Testis (tissue), 2 donors: Measurements from ENCODE around the gene DDRGK1.

ENCODE experiments used
- POLR2A ChIP-seq: fragments of 450-650 bp; IDR thresholded peaks from one replicate; pipeline ENCODE4 v1.6.1; 2017; ENCODE audit warnings: antibody characterized with exemption, mild to moderate bottlenecking, moderate library complexity
- TF ChIP-seq, protein P1 (sequence below), 3 experiments: fragments of 450-650 bp in 2 of 3; fragments of 200-600 bp in 1 of 3; sonication (generic) in 1 of 3; IDR thresholded peaks; one replicate each; pipeline ENCODE4 v1.5.1; 2016 to 2019; ENCODE audit warnings: antibody characterized with exemption in 3 of 3, mild to moderate bottlenecking in 2 of 3, moderate library complexity in 1 of 3

DNA sequence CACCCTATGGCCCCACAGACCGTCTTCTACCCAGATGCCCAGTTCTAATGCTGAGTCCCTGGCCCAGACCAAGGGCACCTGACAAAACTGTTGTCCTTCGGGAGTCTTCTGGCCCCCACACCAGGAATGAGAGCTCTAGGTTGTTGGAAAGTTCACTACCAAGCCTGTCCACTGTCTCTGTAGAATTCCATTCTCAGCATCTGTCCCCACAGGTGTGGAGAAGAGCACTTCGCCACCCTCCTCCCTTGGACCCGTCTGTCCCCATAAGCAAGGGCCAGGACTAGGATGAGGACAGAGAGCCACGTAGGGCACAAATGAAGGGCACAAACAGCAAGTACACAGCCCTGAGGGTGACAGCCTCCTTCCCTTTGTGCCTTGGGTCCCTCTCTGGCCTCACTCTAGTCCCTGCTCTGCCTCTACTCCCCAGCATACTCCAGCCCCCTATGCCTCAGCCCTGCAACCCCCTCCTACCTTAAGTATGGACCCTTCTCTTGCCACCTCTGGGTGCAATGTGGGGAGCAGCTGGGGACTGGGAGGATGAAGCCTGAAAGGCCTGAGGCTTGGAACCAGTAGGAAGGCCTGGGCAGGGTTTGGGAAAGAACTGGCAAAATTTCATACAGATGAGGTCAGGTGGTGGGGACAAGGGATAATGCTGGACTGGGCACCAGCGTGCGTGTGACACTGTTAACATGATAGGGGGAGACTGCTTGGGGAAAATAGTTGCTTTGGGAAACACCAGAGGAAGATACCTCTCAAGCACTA lies 35.5 kb downstream of the DDRGK1 start:
- TF ChIP-seq, protein P1, sequence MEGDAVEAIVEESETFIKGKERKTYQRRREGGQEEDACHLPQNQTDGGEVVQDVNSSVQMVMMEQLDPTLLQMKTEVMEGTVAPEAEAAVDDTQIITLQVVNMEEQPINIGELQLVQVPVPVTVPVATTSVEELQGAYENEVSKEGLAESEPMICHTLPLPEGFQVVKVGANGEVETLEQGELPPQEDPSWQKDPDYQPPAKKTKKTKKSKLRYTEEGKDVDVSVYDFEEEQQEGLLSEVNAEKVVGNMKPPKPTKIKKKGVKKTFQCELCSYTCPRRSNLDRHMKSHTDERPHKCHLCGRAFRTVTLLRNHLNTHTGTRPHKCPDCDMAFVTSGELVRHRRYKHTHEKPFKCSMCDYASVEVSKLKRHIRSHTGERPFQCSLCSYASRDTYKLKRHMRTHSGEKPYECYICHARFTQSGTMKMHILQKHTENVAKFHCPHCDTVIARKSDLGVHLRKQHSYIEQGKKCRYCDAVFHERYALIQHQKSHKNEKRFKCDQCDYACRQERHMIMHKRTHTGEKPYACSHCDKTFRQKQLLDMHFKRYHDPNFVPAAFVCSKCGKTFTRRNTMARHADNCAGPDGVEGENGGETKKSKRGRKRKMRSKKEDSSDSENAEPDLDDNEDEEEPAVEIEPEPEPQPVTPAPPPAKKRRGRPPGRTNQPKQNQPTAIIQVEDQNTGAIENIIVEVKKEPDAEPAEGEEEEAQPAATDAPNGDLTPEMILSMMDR (IDR thresholded peaks at IDR 0.05): no peak
- no peak for TF ChIP-seq POLR2A
